SU-DHL-6 (cell line): ENCODE results near the gene POMT2.

Experiments used
- CTCF ChIP-seq: fragments of 200-600 bp; sonication (generic); IDR thresholded peaks from one replicate; pipeline ENCODE4 v1.5.1; 2017; ENCODE audit warnings: antibody characterized with exemption, mild to moderate bottlenecking, low read length, moderate library complexity; ENCODE audit not compliant: insufficient read depth, poor library complexity, severe bottlenecking
- EZH2phosphoT487 ChIP-seq: fragments of 200-600 bp; sonication (generic), shearing (Covaris generic); conservative IDR thresholded peaks from 2 replicates; pipeline ENCODE4 v1.6.1; 2018; ENCODE audit warnings: mild to moderate bottlenecking, antibody characterized with exemption, low read length, moderate library complexity, mixed read lengths

GRCh38 chr14:77240336-77240915 is 80.3 kb downstream of the POMT2 start:
- TF ChIP-seq CTCF (no peak), EZH2phosphoT487 (no peak)
